ENCODE measurements around the gene ATXN2. TPM values are rescaled to one million over a fixed set of nuclear protein-coding genes. Genes with fewer than 3 reads are reported as not detected.

ATXN2 gene
- total RNA-seq, 2 experiments from 2014 or later: 32.2 to 35.6 TPM

DNA sequence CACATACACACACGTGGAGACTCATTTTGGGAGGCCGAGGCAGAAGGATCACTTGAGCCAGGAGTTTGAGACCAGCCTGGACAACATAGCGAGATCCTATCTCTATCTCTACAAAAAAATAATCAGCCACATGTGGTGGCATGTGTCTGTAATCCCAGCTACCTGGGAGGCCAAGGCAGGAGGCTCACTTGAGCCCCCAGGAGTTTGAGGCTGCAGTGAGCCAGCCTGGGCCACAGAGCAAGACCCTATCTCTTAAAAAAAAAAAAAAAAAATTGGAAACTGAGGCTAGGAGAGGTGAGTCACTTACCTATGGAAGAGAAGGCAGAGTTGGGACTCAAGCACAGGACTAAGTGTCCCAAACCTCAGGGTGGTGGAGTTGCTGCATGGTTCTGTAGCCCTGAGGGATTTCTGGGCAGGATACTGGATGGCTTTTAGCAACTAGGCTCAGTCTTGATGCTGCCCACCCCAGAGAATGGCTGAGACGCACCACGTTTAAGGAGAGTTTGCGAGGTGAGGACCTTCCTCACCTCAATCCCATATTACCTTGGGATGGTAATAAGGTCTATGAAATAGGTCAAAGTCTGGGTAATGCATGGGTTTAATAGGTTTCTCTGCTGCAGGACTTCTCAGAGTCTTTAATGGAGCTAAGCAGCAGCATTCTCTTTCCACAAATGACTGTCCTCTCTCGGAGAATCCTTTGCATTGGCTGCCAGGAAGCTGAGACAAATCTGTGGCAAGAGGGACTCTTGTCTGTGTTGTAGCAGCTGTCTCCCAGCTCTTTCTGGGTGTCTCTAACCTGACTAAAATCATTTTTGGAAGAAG, 157.8 kb downstream of the ATXN2 start:
- intact Hi-C loops (cut with micrococcal nuclease): loop anchor here (5.0 kb wide), 1 partner anchor 39 kb away; no protein-coding TSS in a partner anchor
- Mint-ChIP-seq H3K27me3 (no peaks in the 10 kb centered on the region), H3K36me3 (ENCODE audit: low read depth) (peaks cover 56% of the 10 kb centered on the region), H3K27ac (peak overlapping the region; percentile 61), H3K4me1 (ENCODE audit: low read depth) (peaks cover 91% of the 10 kb centered on the region), H3K9me3 (no peaks in the 10 kb centered on the region), H3K4me3 (no peak overlapping the region)
- ATAC-seq (no peak), DNase-seq (no peak)
- ChIA-PET CTCF (interaction anchor here (0.7 to 40.2 kb wide), 4 partner anchors 10 to 58 kb away, joined by 4 to 1222 read pairs (median 20); partner anchors contain the start of gene SH2B3), POLR2A (interaction anchor here (0.6 to 5.4 kb wide), 5 partner anchors 11 to 571 kb away, joined by 3 to 41 read pairs (median 5); no protein-coding TSS in a partner anchor)
- TF ChIP-seq, protein P1, sequence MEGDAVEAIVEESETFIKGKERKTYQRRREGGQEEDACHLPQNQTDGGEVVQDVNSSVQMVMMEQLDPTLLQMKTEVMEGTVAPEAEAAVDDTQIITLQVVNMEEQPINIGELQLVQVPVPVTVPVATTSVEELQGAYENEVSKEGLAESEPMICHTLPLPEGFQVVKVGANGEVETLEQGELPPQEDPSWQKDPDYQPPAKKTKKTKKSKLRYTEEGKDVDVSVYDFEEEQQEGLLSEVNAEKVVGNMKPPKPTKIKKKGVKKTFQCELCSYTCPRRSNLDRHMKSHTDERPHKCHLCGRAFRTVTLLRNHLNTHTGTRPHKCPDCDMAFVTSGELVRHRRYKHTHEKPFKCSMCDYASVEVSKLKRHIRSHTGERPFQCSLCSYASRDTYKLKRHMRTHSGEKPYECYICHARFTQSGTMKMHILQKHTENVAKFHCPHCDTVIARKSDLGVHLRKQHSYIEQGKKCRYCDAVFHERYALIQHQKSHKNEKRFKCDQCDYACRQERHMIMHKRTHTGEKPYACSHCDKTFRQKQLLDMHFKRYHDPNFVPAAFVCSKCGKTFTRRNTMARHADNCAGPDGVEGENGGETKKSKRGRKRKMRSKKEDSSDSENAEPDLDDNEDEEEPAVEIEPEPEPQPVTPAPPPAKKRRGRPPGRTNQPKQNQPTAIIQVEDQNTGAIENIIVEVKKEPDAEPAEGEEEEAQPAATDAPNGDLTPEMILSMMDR (IDR thresholded peaks at IDR 0.05): no peak

DNA sequence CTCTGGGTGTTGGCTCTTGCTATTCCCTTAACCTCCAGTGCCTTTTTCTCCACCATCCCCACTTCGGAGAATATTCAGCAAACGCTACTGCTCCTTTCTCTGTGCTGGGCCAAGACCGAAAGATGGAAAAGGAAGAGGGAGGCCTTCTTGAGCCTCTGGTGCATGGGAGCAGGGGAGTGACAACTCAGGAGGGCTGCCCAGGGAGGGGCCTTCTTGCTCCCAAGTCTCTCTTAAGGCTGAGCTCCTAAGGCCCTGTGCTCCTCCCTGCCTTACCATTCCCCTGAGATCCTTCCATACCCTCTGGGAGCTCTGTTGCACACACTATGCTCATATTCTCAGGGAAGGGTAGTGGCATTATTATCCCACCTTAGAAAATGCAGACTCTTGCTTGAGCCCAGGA, 158.5 kb downstream of the ATXN2 start:
- CTCF ChIA-PET: interaction anchor here (3.9 to 40.2 kb wide), 2 partner anchors 11 to 36 kb away, joined by 36 to 1222 read pairs; partner anchors contain the start of gene SH2B3
- no peak for ATAC-seq
- intact Hi-C loops (cut with micrococcal nuclease): loop anchor here (5.0 kb wide), 1 partner anchor 38 kb away; no protein-coding TSS in a partner anchor
- DNase-seq: no peak
- POLR2A ChIA-PET: interaction anchor here (1.4 to 7.8 kb wide), 3 partner anchors 33 to 72 kb away, joined by 4 to 89 read pairs (median 6); partner anchors contain the start of gene SH2B3
- Mint-ChIP-seq H3K4me1 (ENCODE audit: low read depth) (peaks cover 91% of the 10 kb centered on the region), H3K9me3 (no peaks in the 10 kb centered on the region), H3K27me3 (no peaks in the 10 kb centered on the region), H3K27ac (peak overlapping the region; percentile 61), H3K4me3 (no peak overlapping the region), H3K36me3 (ENCODE audit: low read depth) (peaks cover 57% of the 10 kb centered on the region)
- TF ChIP-seq, protein P1 (IDR thresholded peaks at IDR 0.05): no peak

DNA sequence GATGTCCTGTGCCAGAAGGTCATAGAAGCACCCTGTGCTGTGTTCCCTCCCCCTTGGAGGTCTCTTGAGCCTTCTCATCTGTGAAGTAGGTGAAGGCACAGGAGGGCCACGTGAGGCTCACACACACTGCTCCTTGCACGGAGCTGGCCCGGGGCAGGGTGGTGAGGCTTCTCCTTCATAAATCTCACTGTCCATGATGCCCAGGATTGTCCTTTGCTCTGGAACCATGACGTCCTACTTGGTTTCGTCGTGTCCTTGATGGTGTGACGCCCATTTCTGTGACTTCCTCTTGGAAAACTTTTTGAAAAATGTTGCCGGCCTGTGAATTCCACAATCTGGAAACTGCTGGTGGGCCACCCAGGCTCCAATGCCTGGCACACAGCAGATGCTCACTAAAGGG, 159.0 kb downstream of the ATXN2 start:
- H3K36me3 Mint-ChIP-seq (ENCODE audit: low read depth): peaks cover 58% of the 10 kb centered on the region
- TF ChIP-seq, protein P1 (IDR thresholded peaks at IDR 0.05): no peak
- intact Hi-C loops (cut with micrococcal nuclease): loop anchor here (5.0 kb wide), 1 partner anchor 38 kb away; no protein-coding TSS in a partner anchor
- no peak overlapping the region for H3K4me3 Mint-ChIP-seq
- ATAC-seq (no peak), DNase-seq (no peak)
- no peaks in the 10 kb centered on the region for H3K27me3 Mint-ChIP-seq
- POLR2A ChIA-PET: interaction anchor here (1.0 to 7.8 kb wide), 3 partner anchors 10 to 73 kb away, joined by 3 to 89 read pairs (median 4); partner anchors contain the start of gene SH2B3
- no peaks in the 10 kb centered on the region for H3K9me3 Mint-ChIP-seq
- peak overlapping the region; percentile 61 for H3K27ac Mint-ChIP-seq
- CTCF ChIA-PET: interaction anchor here (3.6 to 40.2 kb wide), 3 partner anchors 11 to 36 kb away, joined by 20 to 1222 read pairs (median 36); partner anchors contain the start of gene SH2B3
- H3K4me1 Mint-ChIP-seq (ENCODE audit: low read depth): peaks cover 91% of the 10 kb centered on the region

DNA sequence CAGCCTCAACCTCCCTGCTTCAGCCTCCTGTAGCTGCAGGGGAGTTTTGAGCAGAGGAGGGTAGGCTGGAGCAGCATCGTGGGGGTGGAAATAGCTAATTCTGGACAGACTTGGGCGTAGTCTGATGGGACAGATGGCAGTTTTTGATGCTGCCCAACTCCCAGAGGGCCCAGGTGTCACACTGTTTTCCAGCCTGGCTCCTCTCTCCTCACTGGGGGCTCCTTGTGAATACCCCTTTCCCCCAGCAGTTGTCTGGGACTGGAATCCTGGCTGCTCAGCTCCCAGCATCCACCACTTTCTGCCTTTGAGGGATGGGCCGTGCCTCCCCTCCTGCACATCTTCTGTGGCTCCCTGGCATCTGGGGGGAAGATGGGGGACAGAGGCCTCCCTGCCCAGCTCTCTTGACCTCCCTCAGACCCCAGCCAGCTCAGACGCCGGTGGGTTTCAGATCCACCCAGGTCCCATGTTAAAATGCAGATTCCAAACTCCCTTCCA, 159.4 kb downstream of the ATXN2 start:
- no peak for ATAC-seq
- DNase-seq: no peak
- CTCF ChIA-PET: interaction anchor here (3.6 to 40.2 kb wide), 2 partner anchors 12 to 35 kb away, joined by 20 to 1222 read pairs; partner anchors contain the start of gene SH2B3
- Mint-ChIP-seq H3K27me3 (no peaks in the 10 kb centered on the region), H3K9me3 (no peaks in the 10 kb centered on the region), H3K4me1 (ENCODE audit: low read depth) (peaks cover 91% of the 10 kb centered on the region), H3K36me3 (ENCODE audit: low read depth) (peaks cover 56% of the 10 kb centered on the region), H3K27ac (peak overlapping the region; percentile 37), H3K4me3 (no peak overlapping the region)
- POLR2A ChIA-PET: interaction anchor here (1.0 to 7.8 kb wide), 4 partner anchors 9 to 73 kb away, joined by 3 to 89 read pairs (median 4); partner anchors contain the start of gene SH2B3
- intact Hi-C loops (cut with micrococcal nuclease): loop anchor here (5.0 kb wide), 1 partner anchor 37 kb away; no protein-coding TSS in a partner anchor
- TF ChIP-seq, protein P1 (IDR thresholded peaks at IDR 0.05): no peak

All from activated CD8-positive, alpha-beta T cell treated with anti-CD3 and anti-CD28 coated beads for 36 hours (primary cell).